Stimulated activated CD4-positive, alpha-beta T cell treated with anti-CD3 and anti-CD28 coated beads, Interleukin-4, amount 100 ng/mL, for 1 hour (primary cell): ENCODE measurements around the gene CDK11A.
A peak's percentile ranks its signal among the peaks of the same experiment; 100 is the strongest.
"Not testable (repeated sequence)": the region's sequence is repeated elsewhere in the genome, so short reads cannot be mapped to it uniquely, and the experiment has no call there.

Experiments
- DNase-seq: peaks from one replicate; pipeline ENCODE4 v3.0.0-alpha.2; 2020

The CDK11A gene

DNA sequence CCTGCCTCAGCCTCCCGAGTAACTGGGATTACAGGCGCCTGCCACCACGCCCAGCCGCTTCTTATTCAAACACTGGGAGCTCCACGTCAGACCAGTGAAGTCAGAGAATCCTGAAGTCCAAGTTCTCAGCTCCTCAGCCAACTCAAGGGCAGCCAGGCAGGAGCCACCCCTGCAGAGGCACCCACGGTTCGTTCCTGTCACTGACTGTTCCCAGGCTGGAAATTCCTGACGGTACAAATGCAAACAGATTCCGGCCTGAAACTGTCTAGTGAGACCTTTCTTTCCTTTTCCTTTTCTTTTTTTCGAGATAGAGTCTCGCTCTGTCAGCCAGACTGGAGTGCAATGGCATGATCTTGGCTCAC, 43.3 kb downstream of the CDK11A start:
- DNase-seq = peak; percentile 1

DNA sequence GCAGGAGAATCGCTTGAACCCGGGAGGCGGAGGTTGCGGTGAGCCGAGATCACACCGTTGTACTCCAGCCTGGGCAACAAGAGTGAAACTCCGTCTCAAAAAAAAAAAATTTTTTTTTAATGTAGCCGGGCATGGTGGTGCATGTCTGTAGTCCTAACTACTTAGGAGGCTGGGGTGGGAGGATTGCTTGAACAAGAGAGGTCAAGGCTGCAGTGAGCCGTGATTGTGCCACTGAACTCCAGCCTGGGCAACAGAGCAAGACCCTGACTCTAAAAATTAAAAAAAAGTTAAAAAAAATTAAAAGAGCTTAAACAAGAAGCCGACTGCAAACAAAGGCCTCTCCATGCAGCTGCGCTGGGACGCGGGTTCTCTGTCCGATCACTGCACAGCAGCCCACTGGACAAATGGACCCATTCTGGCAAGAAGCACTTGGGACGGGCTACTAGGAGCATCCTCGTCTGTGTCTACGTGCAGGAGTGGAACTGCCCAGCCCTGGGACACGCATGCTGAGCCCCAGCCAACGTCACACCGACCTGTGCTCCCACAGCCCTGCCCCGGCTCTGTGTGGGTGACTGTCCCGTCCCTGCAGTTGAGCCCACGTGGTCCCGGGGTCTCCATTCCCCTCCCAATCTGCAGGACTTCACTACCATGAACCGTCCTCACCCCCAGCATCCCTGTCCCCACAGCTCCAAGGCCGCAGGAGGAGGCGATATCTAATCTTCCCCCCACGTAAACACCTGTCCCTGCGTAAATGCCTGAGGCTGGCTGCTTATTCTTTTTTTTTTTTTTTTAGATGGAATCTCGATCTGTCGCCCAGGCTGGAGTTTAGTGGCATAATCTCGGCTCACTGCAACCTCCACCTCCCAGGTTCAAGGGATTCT, 43.9 kb downstream of the CDK11A start:
- DNase-seq = peak; percentile 1

DNA sequence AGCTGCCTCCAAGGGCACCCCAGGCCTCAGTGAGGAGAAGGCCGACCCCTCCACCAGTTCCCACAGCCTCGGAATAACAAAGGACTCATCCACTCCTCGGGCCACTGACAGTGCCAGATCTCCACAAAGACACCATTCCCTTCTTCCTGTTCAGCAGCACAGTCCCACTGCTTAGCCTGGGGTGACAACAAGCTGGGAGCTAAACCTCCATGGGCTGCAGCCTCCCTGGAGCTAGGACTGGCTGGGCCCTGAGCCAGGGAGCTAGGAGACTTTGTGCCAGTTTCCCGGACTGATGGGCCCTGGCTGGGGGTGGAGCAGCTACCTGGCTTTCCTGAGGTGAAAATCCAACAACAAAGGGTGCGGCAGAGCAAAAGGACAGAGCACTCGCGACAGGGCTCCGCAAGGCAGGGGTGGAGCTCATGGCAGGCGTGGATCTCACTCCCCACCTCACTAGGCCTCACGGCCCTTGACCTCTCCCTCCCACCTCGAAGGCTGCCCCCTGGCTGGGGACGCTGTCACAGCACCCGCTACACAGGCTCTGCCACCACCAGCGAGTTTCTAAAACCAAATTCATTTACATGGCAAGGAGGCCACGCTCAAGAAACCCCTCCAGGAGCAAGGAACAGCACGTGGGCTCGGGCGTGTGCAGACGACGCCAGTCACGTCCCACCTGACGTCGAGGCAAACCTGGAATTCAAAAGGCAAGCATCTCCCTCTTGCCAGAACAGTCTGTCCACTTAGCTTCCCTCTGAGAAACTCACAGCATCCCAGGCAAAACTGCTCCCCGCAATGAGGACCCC, 45.4 kb downstream of the CDK11A start:
- peak; percentile 59 for DNase-seq

DNA sequence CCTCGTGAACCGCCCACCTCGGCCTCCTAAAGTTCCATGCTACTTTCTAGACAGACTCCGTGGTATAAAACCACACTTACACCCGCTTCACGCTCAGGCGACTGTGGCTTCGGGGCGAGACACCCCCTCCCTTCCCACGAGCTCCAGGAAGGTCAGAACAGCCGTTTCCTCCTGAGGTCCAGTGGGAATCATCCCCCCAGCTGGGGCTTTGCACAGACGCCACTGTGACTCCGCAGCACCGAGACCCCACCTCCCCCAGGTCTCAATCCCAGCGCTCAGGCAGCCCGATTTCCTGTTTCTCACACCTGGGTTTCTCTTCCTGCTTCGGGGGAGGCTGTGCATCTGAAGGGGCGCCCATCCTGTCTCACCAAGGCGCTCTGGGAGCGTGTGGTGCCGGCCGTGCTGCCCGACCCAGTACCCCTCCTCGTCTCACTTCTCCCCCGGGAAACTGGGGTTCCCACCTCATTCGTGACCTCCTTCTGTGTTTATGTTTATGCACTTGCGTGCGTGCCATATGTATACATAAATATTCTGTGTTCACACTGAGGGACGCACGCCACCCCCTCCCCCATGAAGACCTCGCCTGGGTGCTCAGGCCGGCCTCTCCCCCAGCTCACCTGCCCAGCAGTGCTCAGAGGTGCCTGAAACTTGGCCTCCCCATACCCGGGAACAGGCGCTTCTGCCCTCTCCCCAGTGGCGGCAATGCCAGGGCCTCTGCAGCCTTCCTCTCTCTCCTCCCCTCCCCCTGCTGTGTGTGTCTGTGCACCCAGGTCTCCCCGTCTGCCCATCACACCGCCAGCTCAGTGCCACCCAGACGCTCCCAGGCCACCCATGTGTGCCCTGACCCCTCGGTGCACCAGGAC, 46.2 kb downstream of the CDK11A start:
- DNase-seq = peak; percentile 50

DNA sequence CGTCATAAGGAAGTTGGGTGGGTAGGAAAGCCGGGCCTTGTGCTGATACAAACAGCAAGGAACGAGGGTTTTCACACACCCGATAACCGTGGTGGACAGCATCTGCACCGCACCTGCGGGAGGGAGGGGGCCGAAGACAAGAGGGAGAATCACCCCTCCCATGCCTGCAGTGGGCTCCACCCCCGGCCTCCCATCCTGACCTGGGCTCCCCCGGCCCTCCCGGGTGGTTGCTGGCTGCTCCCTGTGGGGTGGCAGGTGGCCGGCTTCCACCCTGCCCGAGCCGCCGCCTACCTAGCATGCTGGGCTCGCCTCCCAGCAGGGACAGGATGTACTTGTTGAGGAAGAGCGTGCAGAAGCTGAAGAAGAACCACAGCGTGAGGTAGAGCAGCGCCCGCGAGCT, 48.1 kb downstream of the CDK11A start:
- DNase-seq = not testable (repeated sequence)

DNA sequence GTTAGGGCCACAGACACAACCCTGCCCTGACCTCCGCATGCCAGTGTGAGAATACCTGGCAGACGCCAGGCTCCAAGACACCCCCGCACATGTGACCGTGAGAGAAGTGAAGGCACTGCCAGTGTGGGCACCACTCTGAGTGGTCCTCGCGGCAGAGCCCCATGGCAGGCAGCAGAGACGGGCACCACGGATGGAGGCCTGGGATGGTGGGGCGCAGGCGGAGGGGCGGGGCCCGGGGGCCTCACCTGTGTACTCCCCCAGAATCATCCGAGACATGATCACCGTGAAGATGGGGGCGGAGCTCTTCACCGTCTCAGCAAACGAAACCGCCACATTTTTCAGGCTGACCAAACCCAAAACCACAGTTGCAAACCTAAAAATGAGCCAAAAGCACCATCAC, 48.9 kb downstream of the CDK11A start:
- DNase-seq = not testable (repeated sequence)

DNA sequence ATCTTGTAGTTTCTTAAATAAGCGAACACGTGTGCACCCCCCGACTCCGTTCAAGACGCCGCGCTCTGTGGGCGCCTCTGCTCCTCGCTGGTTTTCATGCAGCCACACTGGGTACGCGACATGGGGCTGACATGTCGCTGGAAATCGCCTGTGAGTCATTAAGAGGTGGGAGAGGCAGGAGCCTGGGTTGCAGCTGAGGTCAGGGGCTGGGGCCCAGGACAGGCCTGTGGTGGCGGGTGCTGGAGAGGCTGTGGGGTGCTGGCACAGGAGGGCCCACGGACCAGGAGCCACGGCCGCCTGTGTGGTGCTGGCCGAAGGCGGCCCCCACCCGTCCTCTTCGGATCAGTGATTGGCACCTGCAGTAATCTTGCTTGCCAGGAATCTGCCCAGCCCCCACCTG, 49.4 kb downstream of the CDK11A start:
- DNase-seq = not testable (repeated sequence)

DNA sequence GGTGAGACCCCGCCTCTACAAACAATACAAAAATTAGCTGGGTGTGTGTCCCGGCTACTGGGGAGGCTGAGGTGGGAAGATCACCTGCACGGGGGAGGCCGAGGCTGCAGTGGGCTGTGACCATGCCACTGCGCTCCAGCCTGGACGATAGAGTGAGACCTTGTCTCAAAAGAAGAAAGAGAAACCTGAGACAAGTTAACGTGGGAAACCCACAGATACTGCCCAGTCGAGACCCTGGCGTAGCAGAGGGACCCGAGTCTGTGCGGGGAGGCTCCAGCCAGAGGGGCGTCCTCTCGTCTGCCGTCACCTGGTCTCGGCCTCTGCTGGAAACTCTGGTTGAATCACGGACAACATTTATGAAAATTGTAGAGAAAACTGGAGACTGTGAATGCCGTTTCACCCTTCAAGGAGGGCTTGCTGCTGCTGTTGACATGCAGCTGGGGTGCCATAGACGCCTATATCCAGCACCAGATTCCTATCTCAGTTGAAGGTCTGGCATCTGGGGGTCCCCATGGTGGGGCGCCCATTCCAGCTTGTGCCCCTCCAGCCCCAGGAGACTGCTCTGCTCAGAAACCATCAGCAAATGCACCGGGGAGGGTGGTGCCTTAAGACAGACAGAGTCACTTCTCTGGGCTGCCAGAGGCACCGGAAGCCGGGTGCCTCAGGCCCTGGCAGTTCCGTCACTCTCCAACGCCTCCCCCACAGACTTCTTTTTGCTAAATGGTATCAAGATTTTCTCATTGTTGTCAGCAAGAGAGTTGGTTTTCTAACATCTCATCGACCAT, 51.8 kb downstream of the CDK11A start:
- DNase-seq = no peak

DNA sequence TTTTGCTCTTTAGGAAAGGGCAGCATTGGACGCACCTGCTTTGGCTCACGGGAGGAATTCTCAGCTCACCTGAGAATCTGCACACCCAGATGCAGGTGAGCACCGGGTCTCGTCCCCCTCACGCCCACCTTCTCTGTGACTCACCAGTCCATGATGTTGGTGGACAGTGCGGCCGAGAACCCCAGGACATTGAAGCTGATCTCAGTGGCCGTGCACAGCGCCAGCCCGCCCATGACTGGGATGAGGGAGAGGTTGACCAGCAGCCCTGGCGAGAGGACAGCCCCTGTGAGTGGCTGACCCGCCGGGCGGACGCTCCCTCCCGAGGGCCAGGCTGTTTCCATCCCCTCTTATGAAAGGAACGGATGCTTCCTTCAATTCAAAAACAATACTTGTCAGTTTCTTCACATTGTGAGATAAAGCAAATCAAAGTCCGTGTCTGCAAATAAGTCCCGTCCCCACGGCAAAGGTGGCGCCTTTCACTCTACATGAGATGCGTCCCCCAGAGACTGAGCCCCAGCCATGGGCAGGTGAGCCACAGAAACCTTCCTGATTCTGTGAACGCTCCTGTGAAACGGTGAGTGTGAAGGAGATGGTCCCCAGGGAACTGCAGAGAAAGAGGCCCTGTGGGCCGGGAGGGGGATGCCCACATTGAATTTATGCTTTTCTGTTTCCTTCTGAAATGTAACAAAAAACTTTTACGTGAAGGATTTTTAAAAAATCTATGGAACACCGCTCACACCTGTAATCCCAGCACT, 52.6 kb downstream of the CDK11A start:
- DNase-seq = no peak

DNA sequence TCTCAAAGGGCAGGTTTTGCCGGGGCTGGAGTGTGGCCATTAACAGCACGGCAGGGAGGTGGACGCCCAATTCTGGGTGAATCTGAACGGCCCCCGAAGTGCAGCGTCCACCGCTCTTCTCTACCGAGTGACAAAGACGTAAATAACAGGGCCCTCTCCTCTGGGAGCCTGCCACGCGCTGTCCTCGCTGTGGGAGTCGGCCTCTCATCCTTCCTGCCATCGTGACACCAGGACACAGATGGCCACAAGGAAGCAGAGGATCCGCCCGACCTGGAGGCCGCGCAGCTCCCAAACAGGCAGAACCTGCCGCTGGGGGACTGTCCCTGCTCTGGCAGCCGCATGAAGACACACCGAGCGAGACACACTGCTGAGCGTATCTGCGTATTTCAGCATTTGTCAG, 53.3 kb downstream of the CDK11A start:
- no peak for DNase-seq

DNA sequence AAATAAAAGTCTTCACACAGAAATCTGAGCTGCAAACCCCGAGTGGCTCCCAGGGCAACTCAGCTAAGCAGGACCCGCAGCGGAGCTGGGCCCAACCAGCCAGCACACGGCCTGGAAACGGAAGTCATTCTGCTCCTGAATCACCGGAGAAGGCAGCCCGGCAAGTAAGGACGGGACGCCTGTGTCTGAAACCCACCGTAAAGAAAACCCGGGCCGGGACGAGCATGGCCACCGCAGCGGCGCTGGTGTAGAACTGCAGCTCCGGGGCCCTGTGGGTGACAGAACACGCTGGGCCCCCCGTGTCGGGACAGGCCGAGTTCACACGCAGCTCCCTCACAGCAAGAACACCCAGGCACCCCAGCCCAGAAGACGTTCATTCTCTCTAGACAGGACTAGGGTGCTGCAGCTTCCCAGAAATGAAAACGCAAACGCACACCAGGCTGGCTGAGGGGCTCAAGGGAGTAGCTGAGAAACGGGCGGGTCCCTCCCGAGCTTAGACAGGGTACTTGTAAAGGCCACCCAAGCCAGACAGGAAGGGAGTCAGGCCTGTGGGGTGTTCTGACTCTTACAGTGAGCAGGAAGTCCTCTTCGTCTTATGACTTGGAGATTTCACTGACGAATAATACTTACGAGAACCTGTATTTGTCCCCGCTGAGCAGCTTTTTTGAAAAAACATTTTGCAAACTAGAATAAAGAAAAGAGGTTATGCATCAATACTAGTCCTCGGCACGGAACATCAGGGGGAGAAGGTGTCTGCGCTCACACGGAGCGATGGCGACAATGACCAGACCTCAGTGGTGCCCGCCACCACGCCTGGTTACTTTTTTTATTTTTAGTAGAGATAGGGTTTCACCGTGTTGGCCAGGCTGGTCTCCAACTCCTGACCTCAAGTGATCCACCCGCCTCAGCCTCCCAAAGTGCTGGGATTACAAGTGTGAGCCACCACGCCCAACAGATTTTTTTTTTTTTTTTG, 54.4 kb downstream of the CDK11A start:
- no peak for DNase-seq

DNA sequence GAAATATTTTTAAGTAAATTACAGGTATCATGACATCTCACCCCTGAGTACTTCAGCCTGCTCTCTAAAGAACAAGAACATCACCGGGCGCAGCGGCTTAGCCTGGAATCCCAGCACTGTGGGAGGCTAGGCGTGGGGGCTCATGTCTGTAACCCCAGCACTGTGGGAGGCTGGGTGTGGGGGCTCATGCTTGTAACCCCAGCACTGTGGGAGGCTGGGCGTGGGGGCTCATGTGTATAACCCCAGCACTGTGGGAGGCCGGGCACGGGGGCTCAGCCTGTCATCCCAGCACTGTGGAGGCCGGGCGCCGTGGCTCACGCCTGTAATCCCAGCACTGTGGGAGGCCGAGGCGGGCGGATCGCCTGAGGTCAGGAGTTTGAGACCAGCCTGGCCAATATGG, 57.6 kb downstream of the CDK11A start:
- DNase-seq = no peak

DNA sequence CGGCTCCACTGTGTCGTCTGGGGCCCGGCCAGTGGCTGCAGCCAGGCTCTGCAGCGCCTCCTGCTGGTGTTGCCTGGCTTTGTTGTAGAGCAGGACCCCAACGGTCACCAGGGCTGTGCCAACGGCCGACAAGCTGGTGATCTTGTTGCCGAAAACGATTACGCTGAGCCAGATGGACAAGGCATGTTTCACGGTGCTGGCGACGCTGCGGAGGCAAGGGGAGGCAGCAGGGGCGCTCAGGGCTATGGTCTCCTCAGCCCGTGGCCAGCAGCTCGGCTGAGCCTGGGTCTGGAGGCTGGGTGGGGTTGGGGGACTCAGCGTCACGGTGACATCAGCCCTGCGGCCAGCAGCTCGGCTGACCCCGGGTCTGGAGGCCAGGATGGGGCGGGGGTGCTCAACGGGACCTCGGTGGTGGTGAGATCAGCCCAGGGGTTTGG, 58.3 kb downstream of the CDK11A start:
- peak; percentile 41 for DNase-seq

DNA sequence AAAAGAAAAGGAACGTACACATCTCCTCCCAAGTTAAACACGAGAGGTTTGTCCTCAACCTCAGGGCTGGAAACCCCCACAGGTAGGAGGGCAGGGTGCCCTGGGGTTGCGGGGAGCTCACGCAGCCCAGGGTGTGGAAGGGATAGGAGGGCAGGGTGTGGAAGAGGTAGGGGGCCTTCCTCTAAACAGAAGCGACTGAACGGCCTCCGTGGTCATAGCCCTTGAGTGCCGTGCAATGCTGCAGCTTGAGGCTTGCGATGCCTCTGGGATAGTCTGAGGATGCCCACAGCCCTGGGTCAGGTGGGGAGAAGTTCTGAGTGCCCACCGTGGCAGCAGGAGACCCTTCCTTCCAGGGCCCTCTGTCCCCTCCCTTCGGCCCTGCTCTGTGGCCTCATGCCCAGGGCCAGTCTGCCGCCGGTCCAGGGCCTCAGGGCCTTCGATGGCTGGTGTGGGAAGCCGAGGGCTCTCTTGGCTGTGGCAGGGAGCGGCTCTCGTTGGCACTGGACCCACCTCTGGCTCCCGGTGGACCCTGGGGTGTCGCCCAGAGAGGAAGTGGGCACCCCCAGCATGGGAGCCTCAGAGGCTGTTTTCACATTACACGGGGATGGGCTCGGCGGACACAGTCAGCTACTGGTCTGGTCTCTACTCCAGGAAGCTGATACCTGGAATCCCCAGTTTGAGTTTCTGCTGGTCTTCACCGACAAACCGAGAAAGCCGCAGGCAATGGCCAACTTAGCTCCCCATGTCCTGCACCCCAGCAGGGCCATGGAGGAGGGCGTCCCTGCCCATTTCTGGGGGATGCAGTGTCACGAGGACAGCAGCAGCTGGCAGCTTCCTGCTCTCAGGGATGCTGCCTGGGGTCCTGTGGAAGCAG, 59.0 kb downstream of the CDK11A start:
- DNase-seq = no peak

DNA sequence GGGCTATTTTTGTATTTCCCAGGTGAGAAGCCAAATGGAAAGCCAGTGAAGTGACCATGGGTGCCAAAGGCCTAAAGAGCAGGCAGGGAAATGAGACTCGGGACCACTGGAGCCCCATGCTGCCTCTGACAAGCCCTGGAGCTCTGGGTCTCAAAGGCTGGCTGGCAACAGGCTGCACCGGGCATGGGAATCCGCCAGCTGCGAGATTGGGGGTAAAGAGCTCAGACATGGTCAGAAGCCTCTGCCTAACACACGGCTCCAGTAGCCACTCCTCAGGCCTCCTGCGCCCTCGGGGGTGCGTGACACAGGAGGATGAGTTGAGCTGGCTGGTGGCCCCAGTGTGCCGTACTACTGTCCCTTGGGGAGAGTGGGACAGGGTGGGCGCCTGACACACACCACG, 59.8 kb downstream of the CDK11A start:
- DNase-seq = not testable (repeated sequence)

DNA sequence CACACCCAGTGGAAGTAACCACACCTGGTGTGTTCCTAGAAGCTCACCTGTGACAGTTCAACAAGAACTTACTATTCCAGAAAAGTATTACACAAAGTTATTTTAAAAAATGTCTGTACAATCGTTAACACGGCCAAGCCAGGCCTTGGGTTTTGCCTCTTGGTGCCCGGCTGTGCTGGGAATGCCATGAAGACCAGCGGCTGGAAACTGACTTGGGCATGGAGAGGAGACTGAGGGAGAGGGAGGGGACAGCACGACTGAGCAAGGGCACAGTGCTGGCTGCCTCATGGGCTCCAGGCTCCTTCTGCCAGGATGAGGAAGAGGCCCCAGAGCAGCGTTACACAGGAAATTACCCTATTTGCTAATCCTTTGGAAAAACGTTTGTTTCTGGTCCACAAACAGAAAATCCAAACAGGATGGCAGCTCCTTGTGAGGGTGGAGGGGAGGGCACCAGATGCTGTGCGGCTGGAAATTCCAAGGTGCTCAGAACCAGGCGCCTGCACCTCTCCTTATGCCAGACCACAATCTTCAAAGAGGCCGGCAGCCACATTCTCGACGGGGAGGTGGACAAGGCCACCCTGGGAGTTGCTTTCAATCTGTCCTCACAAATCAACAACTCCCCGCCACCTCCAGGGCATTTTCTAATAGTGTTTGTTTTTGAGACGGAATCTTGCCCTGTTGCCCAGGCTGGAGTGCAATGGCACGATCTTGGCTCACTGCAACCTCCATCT, 61.2 kb downstream of the CDK11A start:
- not testable (repeated sequence) for DNase-seq

DNA sequence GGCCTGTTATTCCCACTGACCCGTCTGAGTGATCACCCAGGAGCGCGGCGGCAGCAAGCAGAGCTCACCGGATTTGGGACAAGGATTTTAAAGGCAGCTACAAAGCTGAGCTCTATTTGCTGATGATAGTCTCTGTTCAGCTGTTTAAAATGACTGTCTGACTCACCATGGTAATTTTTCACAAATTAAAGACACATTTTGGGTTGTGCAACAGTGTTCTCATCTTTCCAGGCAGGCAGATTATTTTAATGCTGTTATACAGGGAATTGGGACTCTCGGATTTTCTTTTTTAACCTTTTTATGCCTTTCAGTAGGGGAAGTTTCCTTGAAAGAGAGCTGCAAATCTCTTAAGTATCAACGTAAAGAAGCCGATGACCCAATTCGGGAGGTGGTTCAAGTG, 61.8 kb downstream of the CDK11A start:
- DNase-seq = not testable (repeated sequence)
